Measurements from ENCODE around the gene INO80.

Gene INO80

DNA sequence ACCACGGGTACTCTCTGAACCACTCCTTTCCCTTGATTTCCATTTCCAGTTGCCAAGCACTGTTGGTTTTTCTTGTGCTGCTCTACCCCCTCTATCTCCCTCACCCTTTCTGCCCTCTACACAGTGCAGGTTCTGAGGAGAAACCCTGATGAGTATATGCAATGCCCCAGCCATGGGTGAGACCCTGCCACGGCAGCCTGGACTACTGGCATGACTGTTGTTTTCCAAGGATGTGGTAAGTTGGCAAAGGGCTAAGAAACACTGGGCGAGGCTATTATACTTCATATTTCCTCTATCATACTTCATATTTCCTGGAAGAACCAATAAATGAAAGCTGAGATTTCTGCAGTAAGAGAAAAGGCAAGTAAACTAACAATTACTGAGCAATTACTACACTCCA lies 134.9 kb downstream of the INO80 start:
- ATAC-seq = no peak
- no peak for TF ChIP-seq TOX (CRISPR knock-in tag; IDR thresholded peaks at IDR 0.05; ENCODE audit: borderline replicate concordance)

DNA sequence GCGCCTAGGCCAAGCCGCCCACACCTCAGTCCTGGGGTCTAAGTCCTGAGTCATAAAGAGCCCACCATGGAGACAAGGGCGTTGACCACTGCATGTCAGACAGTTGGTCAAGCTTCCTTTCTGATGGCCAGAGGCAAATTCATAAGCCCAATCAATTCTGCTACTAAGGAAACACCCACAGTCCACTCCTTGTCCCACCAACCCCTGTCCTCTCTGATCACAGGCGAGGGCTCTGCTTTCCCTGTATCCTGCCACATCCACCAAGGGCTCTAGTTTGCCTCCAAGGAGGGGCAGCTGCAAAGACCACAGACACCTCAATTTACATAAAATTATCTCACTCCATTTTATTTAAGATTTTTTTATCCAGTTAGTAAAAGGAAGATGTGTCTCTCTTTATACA lies 137.5 kb downstream of the INO80 start:
- no peak for ATAC-seq

DNA sequence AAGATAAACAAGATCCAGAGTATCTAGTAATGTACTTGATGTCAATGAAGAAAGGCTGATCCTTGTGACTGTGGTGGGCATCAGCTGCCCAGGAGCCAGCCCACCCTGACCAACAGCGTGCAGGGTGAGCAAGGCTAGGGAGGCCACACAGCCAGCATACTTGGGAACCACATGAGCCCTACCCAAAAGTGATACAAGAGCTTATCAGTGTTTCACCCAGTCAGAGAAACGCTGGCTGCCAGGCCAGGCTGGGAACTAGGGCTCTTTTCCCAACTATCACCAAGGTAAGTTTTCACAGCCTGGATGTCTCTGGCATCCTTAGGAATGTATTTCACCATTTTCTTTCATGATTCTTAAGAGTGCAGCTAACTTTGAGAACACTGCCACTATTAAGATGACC lies 137.9 kb downstream of the INO80 start:
- no peak for ATAC-seq
- no peak for TF ChIP-seq CSDC2 (CRISPR knock-in tag; IDR thresholded peaks at IDR 0.05)
- TF ChIP-seq TCF4 (CRISPR knock-in tag; IDR thresholded peaks at IDR 0.05; ENCODE audit: borderline replicate concordance) = no peak
- TF ChIP-seq RARB (CRISPR knock-in tag; IDR thresholded peaks at IDR 0.05) = no peak
- TF ChIP-seq GLIS3 (CRISPR knock-in tag; IDR thresholded peaks at IDR 0.05) = no peak
- no peak for TF ChIP-seq ZFP3 (CRISPR knock-in tag; IDR thresholded peaks at IDR 0.05)
- no peak for TF ChIP-seq SNAI2 (CRISPR knock-in tag; IDR thresholded peaks at IDR 0.05)

More for the DNA sequence above, 137.5 kb downstream of the INO80 start:
- TF ChIP-seq ZNF70 (CRISPR knock-in tag; IDR thresholded peaks at IDR 0.05) (no peak), PPARA (CRISPR knock-in tag; IDR thresholded peaks at IDR 0.05; ENCODE audit: borderline replicate concordance) (no peak), OSR1 (CRISPR knock-in tag; IDR thresholded peaks at IDR 0.05) (no peak), GLIS3 (CRISPR knock-in tag; IDR thresholded peaks at IDR 0.05) (no peak)
- TF ChIP-seq, protein P1, sequence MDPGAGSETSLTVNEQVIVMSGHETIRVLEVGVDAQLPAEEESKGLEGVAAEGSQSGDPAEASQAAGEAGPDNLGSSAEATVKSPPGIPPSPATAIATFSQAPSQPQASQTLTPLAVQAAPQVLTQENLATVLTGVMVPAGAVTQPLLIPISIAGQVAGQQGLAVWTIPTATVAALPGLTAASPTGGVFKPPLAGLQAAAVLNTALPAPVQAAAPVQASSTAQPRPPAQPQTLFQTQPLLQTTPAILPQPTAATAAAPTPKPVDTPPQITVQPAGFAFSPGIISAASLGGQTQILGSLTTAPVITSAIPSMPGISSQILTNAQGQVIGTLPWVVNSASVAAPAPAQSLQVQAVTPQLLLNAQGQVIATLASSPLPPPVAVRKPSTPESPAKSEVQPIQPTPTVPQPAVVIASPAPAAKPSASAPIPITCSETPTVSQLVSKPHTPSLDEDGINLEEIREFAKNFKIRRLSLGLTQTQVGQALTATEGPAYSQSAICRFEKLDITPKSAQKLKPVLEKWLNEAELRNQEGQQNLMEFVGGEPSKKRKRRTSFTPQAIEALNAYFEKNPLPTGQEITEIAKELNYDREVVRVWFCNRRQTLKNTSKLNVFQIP (CRISPR knock-in tag; IDR thresholded peaks at IDR 0.05; ENCODE audit: borderline replicate concordance, low read depth) = no peak
- TF ChIP-seq, protein P2, sequence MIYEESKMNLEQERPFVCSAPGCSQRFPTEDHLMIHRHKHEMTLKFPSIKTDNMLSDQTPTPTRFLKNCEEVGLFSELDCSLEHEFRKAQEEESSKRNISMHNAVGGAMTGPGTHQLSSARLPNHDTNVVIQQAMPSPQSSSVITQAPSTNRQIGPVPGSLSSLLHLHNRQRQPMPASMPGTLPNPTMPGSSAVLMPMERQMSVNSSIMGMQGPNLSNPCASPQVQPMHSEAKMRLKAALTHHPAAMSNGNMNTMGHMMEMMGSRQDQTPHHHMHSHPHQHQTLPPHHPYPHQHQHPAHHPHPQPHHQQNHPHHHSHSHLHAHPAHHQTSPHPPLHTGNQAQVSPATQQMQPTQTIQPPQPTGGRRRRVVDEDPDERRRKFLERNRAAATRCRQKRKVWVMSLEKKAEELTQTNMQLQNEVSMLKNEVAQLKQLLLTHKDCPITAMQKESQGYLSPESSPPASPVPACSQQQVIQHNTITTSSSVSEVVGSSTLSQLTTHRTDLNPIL (CRISPR knock-in tag; IDR thresholded peaks at IDR 0.05; ENCODE audit: low read depth) = no peak
- TF ChIP-seq, protein P3, sequence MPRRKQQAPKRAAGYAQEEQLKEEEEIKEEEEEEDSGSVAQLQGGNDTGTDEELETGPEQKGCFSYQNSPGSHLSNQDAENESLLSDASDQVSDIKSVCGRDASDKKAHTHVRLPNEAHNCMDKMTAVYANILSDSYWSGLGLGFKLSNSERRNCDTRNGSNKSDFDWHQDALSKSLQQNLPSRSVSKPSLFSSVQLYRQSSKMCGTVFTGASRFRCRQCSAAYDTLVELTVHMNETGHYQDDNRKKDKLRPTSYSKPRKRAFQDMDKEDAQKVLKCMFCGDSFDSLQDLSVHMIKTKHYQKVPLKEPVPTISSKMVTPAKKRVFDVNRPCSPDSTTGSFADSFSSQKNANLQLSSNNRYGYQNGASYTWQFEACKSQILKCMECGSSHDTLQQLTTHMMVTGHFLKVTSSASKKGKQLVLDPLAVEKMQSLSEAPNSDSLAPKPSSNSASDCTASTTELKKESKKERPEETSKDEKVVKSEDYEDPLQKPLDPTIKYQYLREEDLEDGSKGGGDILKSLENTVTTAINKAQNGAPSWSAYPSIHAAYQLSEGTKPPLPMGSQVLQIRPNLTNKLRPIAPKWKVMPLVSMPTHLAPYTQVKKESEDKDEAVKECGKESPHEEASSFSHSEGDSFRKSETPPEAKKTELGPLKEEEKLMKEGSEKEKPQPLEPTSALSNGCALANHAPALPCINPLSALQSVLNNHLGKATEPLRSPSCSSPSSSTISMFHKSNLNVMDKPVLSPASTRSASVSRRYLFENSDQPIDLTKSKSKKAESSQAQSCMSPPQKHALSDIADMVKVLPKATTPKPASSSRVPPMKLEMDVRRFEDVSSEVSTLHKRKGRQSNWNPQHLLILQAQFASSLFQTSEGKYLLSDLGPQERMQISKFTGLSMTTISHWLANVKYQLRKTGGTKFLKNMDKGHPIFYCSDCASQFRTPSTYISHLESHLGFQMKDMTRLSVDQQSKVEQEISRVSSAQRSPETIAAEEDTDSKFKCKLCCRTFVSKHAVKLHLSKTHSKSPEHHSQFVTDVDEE (CRISPR knock-in tag; IDR thresholded peaks at IDR 0.05) = no peak

DNA sequence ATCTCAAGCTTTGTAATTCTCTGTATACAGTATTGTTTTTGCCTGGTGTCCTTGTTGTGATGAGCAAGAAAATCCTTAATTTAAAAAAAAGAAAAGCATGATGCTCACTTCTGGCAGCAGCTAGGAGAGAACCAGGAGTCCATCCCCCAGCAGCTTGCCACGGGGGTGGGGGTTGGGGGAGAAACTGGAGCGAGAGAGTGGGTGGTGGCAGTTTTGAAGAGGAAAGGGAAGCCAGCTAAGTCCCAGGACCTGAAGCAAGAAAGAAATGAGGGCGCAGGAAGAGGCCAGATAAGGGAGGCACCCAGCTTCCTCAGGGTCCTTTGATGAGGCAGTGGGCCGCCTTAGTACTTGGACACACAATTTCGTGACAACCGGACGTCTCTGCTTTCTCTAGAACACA lies 139.3 kb downstream of the INO80 start:
- no peak for ATAC-seq
- TF ChIP-seq TOX (CRISPR knock-in tag; IDR thresholded peaks at IDR 0.05; ENCODE audit: borderline replicate concordance) (no peak), RARB (CRISPR knock-in tag; IDR thresholded peaks at IDR 0.05) (no peak), BACH2 (CRISPR knock-in tag; IDR thresholded peaks at IDR 0.05; ENCODE audit: borderline replicate concordance) (no peak), ZFP30 (CRISPR knock-in tag; IDR thresholded peaks at IDR 0.05) (no peak), ISL1 (CRISPR knock-in tag; IDR thresholded peaks at IDR 0.05) (no peak), ZNF8 (CRISPR knock-in tag; IDR thresholded peaks at IDR 0.05) (no peak), ZNF70 (CRISPR knock-in tag; IDR thresholded peaks at IDR 0.05) (no peak), ZFP3 (CRISPR knock-in tag; IDR thresholded peaks at IDR 0.05) (no peak), ARNTL (CRISPR knock-in tag; IDR thresholded peaks at IDR 0.05; ENCODE audit: borderline replicate concordance, low read depth) (no peak), ZNF565 (CRISPR knock-in tag; conservative IDR thresholded peaks at IDR 0.05; ENCODE audit: low read depth) (no peak), GLIS3 (CRISPR knock-in tag; IDR thresholded peaks at IDR 0.05) (no peak), SNAI2 (CRISPR knock-in tag; IDR thresholded peaks at IDR 0.05) (no peak), OSR1 (CRISPR knock-in tag; IDR thresholded peaks at IDR 0.05) (no peak), PPARA (CRISPR knock-in tag; IDR thresholded peaks at IDR 0.05; ENCODE audit: borderline replicate concordance) (no peak)
- TF ChIP-seq, protein P4, sequence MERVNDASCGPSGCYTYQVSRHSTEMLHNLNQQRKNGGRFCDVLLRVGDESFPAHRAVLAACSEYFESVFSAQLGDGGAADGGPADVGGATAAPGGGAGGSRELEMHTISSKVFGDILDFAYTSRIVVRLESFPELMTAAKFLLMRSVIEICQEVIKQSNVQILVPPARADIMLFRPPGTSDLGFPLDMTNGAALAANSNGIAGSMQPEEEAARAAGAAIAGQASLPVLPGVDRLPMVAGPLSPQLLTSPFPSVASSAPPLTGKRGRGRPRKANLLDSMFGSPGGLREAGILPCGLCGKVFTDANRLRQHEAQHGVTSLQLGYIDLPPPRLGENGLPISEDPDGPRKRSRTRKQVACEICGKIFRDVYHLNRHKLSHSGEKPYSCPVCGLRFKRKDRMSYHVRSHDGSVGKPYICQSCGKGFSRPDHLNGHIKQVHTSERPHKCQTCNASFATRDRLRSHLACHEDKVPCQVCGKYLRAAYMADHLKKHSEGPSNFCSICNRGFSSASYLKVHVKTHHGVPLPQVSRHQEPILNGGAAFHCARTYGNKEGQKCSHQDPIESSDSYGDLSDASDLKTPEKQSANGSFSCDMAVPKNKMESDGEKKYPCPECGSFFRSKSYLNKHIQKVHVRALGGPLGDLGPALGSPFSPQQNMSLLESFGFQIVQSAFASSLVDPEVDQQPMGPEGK (CRISPR knock-in tag; IDR thresholded peaks at IDR 0.05; ENCODE audit: borderline replicate concordance) = no peak
- TF ChIP-seq, protein P5, sequence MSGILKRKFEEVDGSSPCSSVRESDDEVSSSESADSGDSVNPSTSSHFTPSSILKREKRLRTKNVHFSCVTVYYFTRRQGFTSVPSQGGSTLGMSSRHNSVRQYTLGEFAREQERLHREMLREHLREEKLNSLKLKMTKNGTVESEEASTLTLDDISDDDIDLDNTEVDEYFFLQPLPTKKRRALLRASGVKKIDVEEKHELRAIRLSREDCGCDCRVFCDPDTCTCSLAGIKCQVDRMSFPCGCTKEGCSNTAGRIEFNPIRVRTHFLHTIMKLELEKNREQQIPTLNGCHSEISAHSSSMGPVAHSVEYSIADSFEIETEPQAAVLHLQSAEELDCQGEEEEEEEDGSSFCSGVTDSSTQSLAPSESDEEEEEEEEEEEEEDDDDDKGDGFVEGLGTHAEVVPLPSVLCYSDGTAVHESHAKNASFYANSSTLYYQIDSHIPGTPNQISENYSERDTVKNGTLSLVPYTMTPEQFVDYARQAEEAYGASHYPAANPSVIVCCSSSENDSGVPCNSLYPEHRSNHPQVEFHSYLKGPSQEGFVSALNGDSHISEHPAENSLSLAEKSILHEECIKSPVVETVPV (CRISPR knock-in tag; IDR thresholded peaks at IDR 0.05) = no peak
- TF ChIP-seq, protein P3 (CRISPR knock-in tag; IDR thresholded peaks at IDR 0.05) = no peak
- TF ChIP-seq, protein P1 (CRISPR knock-in tag; IDR thresholded peaks at IDR 0.05; ENCODE audit: borderline replicate concordance, low read depth) = no peak
